GM23338 (cell line): Measurements from ENCODE around the gene ELP2. TPM values are rescaled to one million over a fixed set of nuclear protein-coding genes. Genes with fewer than 3 reads are reported as not detected.

Source experiments
- polyA plus RNA-seq: library from polyadenylated mRNA; unstranded; fragments of >200 nt; fragmentation: Nextera tagmentation; extraction: Ambion mirVana; gene quantifications from 2 replicates; pipeline ENCODE4 v1.2.1, GENCODE V29; 2016
- total RNA-seq: library from RNA; depleted of rRNA; stranded (reverse); fragments of >200 nt; shearing (Covaris generic); gene quantifications from 2 replicates; pipeline ENCODE4 v1.2.3, GENCODE V29; 2014; rRNA removed

ELP2 gene
- total and polyA plus RNA-seq, 2 experiments from 2014 or later = 119 to 135 TPM

Other genes starting within 250 kb of the ELP2 start
- 155 and 157 TPM in 2 replicates for gene RPRD1A, start 62.3 kb upstream of the ELP2 start, total RNA-seq
- 62.7 and 67.9 TPM in 2 replicates for gene RPRD1A, start 62.3 kb upstream of the ELP2 start, polyA plus RNA-seq
- gene SLC39A6, start 559 bp upstream of the ELP2 start, total RNA-seq = 46.8 and 47.3 TPM in 2 replicates
- 18.6 and 20.8 TPM in 2 replicates for gene SLC39A6, start 559 bp upstream of the ELP2 start, polyA plus RNA-seq
- gene MOCOS, start 57.6 kb downstream of the ELP2 start, total RNA-seq = 6.5 and 7.2 TPM in 2 replicates
- 3.7 and 3.9 TPM in 2 replicates for gene MOCOS, start 57.6 kb downstream of the ELP2 start, polyA plus RNA-seq
- 7.1 and 8.7 TPM in 2 replicates for gene FHOD3, start 167.8 kb downstream of the ELP2 start, total RNA-seq
- 2.4 and 2.7 TPM in 2 replicates for gene FHOD3, start 167.8 kb downstream of the ELP2 start, polyA plus RNA-seq